SIG-M5 treated with dmso at 0.1 percent for 504 hours (cell line): ENCODE measurements around the gene C14orf93.

Experiments used
- DNase-seq: peaks from one replicate; lab custom pipeline; 2025; ENCODE audit not compliant: unreplicated experiment; lab: John Stamatoyannopoulos, UW

The C14orf93 gene, protein sequence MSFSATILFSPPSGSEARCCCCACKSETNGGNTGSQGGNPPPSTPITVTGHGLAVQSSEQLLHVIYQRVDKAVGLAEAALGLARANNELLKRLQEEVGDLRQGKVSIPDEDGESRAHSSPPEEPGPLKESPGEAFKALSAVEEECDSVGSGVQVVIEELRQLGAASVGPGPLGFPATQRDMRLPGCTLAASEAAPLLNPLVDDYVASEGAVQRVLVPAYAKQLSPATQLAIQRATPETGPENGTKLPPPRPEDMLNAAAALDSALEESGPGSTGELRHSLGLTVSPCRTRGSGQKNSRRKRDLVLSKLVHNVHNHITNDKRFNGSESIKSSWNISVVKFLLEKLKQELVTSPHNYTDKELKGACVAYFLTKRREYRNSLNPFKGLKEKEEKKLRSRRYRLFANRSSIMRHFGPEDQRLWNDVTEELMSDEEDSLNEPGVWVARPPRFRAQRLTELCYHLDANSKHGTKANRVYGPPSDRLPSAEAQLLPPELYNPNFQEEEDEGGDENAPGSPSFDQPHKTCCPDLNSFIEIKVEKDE

DNA sequence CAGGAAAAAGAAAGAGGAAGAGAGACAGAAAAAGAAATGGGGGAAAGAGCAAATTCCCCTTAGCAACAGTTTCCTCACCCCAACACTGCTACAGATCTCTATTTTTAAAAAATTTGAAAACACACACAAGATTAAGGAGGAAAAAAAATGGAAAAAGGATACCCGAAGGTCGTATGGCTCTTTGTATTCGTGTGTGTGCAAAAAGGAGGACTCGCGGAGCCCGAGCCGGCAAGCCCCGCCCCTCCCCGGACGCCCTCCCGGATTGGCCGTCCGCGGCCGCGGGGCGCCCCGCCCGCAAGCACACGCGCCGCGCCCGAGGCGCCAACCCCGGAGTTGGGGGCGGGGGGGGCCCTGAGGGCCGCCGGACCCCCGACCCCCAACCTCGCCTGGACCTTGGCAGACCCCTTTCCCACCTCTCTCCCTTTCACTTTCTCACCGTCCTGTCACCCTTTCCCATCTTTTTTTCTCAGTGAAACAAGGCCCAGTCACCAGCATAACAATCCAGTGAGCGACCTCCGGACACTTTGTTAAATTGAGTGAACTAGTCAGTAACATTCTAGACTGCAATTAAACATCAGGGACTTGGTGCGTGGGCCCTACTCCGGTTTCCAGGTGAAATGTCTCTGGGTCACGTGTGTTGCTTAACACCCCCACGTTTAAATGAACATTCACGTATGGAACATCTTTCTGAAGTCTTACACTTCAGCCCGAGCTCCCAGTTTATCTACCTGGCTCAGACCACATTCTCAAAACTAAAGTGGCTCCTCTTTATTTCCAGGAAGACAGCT lies at the start of gene C14orf93:
Gene C14orf93 (minus strand): TSS at position 205 of the 788 bp plus-strand sequence. CDS start 11,120 bp downstream, outside the sequence.
- DNase-seq = peak; percentile 75

DNA sequence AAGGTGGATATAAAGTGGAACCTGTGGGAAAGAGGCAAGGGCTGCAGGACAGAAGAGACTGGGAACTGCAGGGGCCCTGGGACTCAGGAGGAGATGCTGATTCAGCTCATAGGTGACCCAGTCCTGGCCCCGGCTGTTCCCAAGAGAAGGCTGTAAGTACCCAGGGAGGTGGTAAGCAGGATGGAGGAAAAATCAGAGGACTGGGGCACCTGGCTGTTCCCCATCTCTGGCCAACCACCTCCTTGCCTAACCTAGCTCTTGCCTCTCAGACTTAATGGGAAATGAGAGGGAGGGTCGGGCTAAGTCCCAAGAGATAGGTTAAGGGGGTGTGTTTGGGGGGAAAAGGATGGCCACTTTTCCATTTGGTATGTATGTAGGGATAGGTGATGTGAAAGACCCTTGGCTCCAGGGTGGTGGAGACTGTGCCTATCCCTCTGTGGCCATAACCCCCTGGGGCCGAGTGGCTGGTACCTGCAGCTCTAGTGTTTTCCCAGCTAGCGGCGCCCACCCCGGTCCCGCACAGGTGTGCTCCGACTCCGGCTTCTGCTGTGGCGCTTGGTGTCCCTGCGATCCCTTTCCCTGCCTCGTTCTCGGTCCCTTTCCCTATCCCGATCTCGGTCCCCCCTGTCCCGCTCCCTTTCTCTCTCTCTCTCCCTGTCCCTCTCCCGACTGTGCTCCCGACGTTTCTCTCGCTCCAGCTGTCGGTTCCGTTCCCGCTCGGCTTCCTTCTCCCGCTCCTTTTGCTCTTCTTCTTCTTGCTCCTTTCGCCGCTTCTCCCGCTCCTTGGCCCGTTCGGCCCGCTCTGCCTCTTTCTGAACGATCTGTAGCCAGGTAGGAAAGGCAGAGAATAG lies 48.9 kb upstream of the C14orf93 start:
- DNase-seq = no peak

DNA sequence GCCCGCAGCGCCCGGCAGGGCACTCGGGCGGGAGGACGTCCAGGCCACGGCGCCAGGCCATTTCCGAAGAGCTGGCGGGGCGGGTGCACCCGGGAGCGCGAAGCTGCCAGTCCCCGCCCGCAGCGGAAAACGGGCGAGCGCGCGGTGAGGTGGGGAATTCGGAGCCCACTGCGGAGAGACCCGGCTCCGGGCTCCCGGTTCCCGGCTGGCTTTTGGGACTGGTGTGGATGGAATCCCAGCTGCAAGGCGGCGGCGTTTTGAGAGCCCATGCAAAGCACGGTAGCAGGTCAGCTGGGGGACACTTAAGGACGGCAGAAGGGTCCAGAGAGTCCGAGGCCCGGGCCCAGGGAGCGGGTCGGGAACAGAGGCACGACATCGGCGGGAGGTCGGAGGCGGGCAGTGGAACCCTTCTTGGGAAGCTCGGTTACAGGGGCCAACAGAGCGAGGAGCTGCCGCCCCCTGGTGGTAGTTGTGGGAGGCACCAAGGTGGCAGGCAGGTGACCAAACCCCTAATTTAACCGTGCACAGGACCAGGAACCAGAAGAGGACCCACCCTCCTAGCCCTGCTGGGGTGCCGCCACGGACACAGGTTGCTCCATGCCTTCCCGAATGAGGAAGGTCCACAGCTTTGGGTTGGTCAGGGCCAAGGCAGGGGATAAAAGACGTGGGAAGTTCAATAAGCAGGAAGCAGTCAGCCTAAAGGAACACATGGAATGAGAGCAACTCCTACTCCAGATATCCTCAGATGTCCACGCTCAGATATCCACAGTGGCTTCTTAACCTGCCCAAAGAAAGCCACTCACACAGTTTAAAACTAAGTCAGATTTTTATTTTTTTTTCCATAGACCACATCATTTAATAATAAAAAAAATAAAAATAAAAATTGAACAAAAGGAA lies 48.1 kb upstream of the C14orf93 start:
- no peak for DNase-seq

DNA sequence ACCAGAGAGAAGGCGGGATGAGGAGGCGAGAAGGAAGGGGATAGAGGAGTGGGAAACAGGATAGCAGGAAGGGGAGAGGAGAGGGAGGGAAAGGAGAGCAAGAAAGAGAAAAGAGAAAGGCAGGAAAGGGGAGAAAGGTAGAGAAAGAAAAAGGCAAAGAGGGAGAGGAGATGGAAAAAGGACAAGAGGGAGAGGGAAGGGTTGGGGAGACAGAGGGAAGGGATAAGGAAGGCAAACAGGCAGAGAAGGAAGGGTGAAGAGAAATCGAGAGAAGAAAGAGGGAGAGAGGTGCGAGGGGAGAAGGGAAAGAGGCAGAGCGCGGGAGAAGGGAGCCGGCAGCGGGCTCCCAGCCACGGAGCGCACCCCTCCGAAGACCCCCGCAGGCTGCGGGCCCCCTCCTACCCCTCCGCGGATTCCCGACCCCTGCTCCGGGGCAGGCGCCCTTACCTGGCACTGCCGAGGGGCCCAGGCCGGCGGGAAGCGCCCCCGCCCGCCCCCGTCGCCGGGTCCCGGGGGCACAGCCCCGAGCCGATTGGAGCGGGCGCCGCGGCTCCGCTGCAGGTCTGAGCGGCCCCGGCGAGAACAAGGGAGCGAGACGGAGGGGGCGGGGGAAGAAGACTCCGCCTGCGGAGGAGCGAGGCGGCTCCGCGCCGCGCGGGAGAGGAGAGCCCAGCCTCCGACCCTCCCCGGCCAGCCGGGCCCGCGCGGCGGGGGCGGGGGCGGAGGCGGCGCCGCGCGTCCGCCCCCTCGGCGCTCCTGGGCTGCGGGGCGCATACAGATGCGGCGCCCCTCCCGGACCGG lies 47.2 kb upstream of the C14orf93 start, which contains the start of gene CDH24:
Gene CDH24 (minus strand): TSS at position 565 of the 801 bp plus-strand sequence. CDS start 1,787 bp downstream, outside the sequence.
- no peak for DNase-seq

DNA sequence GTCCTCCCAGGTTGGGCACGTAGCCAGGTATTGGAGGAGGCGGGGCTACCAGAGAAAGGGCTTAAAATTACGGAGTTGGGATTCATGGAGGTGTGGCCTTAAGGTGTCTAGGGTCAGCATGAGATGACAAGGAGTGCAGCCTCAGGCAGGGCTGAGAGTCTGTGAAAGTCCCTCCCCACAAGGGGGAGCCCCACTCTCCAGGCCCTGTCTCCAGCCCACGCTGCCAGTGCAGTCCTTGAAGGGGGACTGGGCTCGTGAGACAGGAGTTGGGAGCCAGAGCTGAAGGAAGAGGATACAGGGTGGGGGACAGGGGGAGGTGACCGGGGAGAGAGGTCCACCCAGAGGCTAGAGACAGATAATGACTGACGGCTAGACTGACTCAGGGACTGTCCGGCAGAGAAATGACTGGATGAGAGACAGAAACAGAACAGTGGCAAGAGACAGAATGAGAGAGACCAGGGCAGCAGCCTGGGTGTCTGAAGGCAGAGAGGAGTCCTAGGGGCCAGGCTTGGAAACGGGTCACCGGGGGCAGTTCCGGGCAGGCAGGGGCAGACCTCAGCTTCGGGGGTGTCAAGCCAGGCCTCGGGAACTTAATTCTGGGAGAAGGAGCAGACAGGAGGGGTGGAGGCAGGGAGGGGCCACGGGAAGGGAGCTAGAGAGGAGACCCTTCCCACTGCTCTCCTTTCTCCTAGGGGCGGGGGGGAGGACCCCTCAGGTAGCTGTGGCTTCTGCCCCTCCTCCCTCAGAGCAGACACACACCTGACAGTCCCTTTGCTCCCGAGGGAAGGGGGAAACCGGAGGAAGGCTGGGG lies 46.4 kb upstream of the C14orf93 start:
- no peak for DNase-seq

DNA sequence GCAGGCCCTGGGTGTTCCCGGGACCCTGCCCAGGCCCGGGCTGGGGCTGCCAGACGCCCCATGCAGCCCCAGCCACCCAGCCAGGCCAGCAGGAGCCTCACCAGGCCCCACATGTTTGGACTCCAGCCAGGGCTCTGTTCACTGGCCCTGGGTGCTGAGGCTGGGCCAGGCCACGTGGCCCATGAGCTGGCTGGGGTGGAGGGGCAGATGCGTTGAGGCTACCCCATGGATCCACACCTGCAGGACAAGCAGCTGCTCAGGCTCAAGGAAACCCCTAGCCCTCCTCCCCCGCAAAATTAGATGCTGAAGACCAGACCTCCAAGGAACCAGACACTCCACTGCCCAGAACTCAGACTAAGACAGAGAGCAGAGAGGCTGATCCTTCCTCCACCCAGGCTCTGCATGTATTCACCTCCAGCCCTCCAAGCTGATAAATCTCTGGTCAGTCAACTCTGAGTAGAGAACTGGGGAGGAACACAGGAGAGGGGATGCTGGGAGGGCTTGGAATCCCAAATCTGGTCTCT lies 45.7 kb upstream of the C14orf93 start:
- no peak for DNase-seq

DNA sequence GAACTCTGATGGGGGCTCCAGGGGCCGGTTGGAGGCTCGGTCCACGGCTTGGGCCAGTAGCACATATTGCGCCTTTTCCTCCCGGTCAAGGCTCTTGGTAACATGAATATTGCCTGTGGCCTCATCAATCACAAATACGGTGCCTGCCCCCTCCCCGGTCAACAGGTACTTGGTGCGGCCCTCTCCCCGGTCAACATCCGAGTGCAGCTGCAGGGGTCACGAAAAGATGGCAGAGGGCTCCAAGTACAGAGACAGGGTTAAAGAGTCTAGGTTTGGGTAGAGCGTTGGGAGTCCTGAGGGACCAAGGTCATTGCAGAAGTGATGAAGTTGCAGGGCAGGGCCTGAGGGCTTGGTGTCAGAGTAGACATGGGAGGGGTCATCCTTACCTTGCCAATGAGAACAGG lies 45.2 kb upstream of the C14orf93 start:
- DNase-seq = no peak

DNA sequence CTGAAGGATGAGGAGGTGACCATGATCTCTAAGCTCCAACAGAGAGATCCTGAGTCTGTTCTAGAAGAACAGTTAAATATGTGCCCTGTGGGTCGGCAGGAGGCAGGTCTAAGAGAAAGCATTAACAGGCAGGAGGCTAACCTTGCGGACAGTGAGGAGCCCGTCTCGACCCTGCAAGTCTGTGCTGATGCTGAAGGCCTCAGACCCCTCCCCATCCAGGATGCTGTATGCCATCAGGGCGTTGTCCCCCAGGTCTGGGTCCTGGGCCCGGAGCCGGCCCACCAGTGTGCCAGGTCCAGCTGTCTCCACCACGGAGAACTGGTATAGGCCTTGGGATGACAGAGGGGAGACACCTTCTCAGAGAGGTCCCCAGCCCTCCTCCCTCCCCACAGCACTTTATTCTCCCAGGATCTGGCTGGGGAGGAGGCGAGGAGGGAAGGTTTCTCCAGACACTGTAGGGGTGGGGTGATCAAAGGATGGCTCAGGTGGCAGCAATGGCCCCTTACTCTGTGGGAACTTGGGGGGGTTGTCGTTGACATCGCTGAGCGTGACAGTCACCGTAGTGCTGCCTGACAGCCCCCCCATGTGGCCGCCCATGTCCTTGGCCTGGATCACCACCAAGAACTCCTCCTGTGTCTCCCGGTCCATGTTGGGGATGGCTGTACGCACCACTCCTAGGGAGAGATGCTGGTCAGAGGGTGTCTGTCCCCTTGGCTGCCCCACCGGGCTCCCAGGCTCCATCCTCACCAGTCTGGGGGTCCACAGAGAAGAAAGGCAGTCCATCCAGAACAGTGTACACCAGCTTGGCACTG lies 44.3 kb upstream of the C14orf93 start:
- DNase-seq = no peak

DNA sequence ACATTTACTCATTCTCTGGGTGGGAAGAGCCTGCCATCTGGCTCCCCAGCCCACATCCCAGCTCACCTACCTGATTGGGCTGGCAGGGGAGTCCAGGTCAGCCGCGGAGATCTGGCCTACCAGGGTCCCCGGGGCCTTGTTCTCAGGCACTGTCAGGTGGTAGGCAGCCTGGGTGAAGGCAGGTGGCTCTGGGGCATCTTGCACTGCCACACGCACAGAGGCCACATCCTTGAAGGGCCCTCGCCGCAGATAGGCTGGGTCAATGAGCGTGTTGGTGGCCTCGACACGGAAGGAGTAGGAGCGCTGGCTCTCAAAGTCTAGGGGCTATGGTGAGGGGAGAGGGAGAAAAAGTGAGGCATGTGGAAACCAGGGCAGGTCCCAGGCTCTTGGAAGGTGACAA lies 43.5 kb upstream of the C14orf93 start:
- DNase-seq = no peak

DNA sequence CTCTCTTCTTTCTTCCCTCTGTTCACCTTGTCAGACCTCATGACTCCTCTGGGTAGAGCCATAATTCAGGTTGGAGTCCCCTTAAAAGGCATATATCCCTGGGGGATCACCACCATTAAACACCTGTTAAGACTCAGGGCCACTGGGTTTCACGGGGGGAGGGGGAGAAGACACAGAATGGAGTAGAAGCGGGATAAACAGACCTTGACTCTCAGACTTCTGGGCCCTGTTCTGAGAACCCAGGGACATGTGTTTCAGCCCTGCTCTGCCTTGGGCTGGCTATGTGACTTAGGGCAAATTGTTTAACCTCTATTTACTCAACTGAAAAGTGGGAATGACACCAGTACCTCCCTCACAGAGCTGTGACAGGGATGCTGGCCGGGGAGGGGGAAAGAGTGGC lies 42.7 kb upstream of the C14orf93 start:
- no peak for DNase-seq

DNA sequence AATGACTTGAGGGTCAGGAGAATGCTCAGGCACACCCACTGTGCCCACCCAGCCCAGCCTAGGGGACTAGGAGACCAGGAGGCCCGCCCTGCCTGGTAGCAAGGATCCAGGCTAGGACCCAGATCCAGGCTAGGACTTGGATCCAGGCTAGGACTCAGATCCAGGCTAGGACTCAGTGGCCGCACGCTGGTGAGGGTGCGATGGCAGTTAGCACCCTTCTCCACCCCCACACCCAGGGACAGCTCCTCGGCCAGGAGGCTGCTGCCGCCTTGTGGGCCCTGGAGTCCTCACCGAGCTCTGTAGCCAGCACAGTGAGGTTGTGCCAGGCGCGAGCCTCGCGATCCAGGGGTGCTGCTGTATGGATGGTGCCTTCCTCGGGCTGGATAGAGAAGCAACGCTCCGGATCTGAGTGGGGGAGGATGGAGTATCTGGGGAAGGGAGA lies 42.3 kb upstream of the C14orf93 start:
- no peak for DNase-seq

DNA sequence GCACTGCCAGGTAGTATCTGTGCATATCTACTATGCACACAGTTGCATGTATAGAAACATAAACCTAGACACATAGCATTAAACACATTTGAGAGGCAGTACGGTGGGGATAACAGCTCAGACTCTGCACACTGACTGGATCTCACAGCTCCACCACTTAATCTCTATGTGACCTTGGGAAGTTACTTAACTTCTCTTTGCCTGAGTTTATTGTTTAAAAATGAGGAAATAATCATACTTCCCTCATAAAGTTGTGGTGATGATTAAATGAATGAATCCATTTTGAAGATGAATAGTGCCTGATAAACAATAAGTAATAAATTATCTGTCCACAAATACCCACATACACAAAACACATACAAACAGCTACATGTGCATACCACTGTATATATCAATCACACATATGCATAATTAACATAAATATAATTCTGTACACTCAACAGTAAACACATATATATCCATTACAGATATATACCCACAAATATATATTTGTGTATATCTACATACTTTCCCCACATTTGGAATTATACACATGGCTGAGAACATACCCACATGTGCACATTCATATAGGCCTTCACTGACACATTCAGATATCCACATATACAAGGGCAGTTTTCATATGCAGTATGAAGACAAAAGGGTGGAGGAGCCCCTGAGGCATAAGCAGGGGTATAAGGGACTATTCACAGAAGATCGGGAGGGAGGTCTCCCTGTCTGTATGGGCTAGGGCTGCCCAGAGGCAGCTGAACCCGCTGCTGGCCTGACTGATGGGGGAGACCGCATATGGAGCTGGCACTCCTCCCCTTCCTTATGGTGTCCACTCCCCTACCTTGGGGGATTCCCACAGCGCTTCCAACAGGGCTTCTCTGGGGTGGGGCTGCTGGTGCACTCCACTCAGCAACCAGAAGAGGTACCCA lies 41.5 kb upstream of the C14orf93 start:
- no peak for DNase-seq

DNA sequence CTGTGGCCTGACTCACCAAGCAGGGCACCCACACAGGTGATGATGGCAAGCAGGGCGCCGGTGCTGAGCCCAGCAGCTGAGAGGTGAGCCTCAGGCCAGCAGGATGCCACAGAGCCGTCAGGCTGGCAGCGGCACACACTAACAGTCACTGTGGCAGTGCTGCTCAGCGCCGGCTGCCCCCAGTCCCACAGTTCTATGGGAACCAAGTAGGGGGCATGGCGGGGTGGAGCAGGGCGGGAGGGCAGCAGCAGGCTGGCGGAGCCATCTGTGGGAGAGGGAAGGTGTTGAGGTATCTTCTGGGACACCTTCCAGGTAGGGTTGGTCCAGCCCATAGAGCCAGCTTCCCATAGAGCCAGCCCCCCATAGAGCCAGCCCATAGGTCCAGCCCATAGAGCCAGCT lies 39.1 kb upstream of the C14orf93 start:
- no peak for DNase-seq

DNA sequence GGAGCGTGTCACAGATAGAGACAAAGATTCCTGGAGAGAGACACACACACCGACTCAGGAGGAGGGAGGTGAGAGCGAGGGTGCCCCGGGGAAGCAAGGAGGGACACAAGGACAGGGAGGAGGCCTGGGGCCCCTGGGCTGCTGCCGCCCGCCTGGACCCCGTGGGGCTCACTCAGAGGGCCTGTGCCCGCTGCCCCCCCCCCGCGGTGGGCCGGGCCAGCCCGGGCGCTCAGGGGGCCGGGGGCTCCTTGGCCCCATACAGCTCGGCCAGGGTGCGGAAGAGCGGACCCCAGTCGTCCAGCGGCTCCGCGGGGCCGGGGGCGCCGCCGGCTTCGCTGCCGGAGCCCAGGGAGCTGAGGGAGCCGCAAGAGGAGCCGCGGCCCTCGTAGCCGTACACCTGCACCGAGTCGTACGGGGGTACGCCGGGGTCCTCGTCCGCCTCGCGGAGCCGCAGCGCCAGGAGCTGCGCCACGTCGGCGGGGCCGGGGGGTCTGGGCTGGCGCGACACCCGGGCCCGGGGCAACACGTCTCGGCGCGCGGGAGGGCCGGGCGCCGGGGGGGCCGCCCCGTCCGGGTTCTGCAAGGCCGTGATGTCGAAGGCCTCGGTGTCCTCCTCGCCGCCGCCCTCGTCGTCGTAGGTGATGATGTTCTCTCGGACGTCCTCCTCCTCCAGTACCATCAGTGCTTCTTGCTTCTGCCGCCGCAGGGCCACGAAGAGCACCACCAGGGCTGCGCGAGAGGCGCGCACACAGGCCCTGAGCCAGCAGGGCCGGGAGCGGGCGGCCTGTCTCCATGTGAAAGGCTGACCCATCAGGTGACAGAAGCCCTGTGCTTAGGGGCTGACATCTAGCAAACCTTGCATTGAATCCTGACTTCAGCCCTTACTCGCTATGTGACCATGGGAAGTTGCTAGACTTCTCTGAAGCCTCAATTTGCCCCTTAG lies 38.1 kb upstream of the C14orf93 start:
- no peak for DNase-seq

DNA sequence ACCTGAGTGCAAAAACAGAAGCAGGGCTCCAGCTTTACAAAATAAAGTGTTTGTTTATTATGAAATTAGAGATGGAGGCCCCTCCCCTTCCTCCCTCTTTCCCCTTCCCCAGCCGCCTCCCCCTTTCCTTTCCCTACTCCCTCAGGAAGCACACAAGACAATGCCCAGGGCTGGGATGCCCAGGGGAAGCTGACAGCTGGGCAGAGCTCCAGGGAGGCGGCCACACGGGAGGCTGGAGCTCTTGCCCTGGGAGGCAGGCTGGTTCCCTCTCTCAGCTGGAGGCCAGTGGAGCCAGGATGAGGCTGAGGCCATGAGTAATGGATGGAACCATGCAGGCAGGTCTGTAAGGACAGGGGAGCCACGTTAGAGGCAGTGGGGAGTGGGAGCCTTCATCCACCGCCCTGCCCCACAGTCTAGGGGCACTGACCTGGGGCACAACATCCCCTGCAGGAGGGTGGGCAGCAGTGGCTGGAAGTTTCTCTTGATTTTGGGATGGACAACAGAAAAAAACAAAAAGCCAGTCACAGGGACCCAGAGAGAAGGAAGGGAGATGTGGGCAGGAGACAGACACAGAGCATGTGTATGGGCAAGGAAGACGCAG lies 37.2 kb upstream of the C14orf93 start:
- no peak for DNase-seq
